Measurements from ENCODE around the gene IGSF11.
A peak's percentile ranks its signal among the peaks of the same experiment; 100 is the strongest.
"Not testable (repeated sequence)": the region's sequence is repeated elsewhere in the genome, so short reads cannot be mapped to it uniquely, and the experiment has no call there.

The IGSF11 gene

GRCh38 chr3:118886708-118887107 is 147.9 kb downstream of the IGSF11 start:
- TF ChIP-seq CTCF (conservative IDR thresholded peaks at IDR 0.05; ENCODE audit: low read depth, low read length) = no peak
- no peak overlapping the region for H3K4me3 ChIP-seq (ENCODE audit: low read length)
- DNase-seq (ENCODE audit: low read depth) = no peak

- DNase-seq (ENCODE audit: low read depth) = peak; percentile 10
- no peak overlapping the region for H3K4me3 ChIP-seq (ENCODE audit: low read length)
- peak; percentile 98 for TF ChIP-seq CTCF (conservative IDR thresholded peaks at IDR 0.05; ENCODE audit: low read depth, low read length)
These were observed 149.9 kb downstream of the IGSF11 start for GRCh38 chr3:118884748-118885206.

- H3K4me3 ChIP-seq (ENCODE audit: low read length) = no peak overlapping the region
- DNase-seq (ENCODE audit: low read depth) = peak; percentile 15
- TF ChIP-seq CTCF (conservative IDR thresholded peaks at IDR 0.05; ENCODE audit: low read depth, low read length) = peak; percentile 80
These were observed 152.2 kb downstream of the IGSF11 start for GRCh38 chr3:118882353-118882947.

- no peak overlapping the region for H3K4me3 ChIP-seq (ENCODE audit: low read length)
- no peak for DNase-seq (ENCODE audit: low read depth)
- TF ChIP-seq CTCF (conservative IDR thresholded peaks at IDR 0.05; ENCODE audit: low read depth, low read length) = no peak
These were observed 166.6 kb downstream of the IGSF11 start for GRCh38 chr3:118868051-118868450.

GRCh38 chr3:118863731-118864322 is 170.8 kb downstream of the IGSF11 start:
- H3K4me3 ChIP-seq (ENCODE audit: low read length) = no peak overlapping the region
- no peak for TF ChIP-seq CTCF (conservative IDR thresholded peaks at IDR 0.05; ENCODE audit: low read depth, low read length)
- DNase-seq (ENCODE audit: low read depth) = no peak

- no peak for DNase-seq (ENCODE audit: low read depth)
- H3K4me3 ChIP-seq (ENCODE audit: low read length) = no peak overlapping the region
- no peak for TF ChIP-seq CTCF (conservative IDR thresholded peaks at IDR 0.05; ENCODE audit: low read depth, low read length)
These were observed 174.7 kb downstream of the IGSF11 start for GRCh38 chr3:118859950-118860349.

- not testable (repeated sequence) for H3K4me3 ChIP-seq (ENCODE audit: low read length); DNase-seq (ENCODE audit: low read depth)
These were observed 183.0 kb downstream of the IGSF11 start for GRCh38 chr3:118851466-118852193.

Data from retinal pigment epithelial cell (primary cell).